T-helper 2 cell treated with Interferon-gamma antibody and Interleukin-4, amounts not matched to agents 100 ng/mL and 5 ng/mL, for 36 hours (primary cell): ENCODE results near the gene DNAI2. TPM values are rescaled to one million over a fixed set of nuclear protein-coding genes. Genes with fewer than 3 reads are reported as not detected.

ENCODE experiments used
- intact Hi-C: fragments of 100-400 bp; cut with micrococcal nuclease; formaldehyde crosslinking; loops from one replicate; pipeline ENCODE4 v1.15.1; 2023
- total RNA-seq: library from RNA; stranded (reverse); gene quantifications from 2 replicates; pipeline ENCODE4 v1.2.3, GENCODE V29; 2022

DNAI2 gene
- total RNA-seq, 1 donor from 2014 or later, result 0.50 TPM

GRCh38 chr17:74274709-74275340 is 791 bp downstream of the DNAI2 start:
- intact Hi-C loops, result no loop called here

GRCh38 chr17:74276051-74276476 is 2.0 kb downstream of the DNAI2 start:
- intact Hi-C loops, result no loop called here

GRCh38 chr17:74276541-74277009 is 2.5 kb downstream of the DNAI2 start:
- intact Hi-C loops, result no loop called here

GRCh38 chr17:74277935-74278334 is 3.9 kb downstream of the DNAI2 start:
- intact Hi-C loops, result no loop called here

GRCh38 chr17:74279617-74280016 is 5.6 kb downstream of the DNAI2 start:
- intact Hi-C loops, result loop anchor here (10.0 kb wide), 1 partner anchor 235 kb away; no protein-coding TSS in a partner anchor

GRCh38 chr17:74280093-74280513 is 6.1 kb downstream of the DNAI2 start:
- intact Hi-C loops, result loop anchor here (10.0 kb wide), 1 partner anchor 235 kb away; no protein-coding TSS in a partner anchor

- intact Hi-C loops, result loop anchor here (2.0 to 10.0 kb wide), 2 partner anchors 71 to 233 kb away; no protein-coding TSS in a partner anchor
Observed at GRCh38 chr17:74281799-74282198, 7.8 kb downstream of the DNAI2 start.

GRCh38 chr17:74282274-74282586 is 8.2 kb downstream of the DNAI2 start:
- intact Hi-C loops, result loop anchor here (2.0 to 10.0 kb wide), 2 partner anchors 71 to 233 kb away; no protein-coding TSS in a partner anchor

- intact Hi-C loops, result loop anchor here (1.0 to 10.0 kb wide), 3 partner anchors 14 to 232 kb away; no protein-coding TSS in a partner anchor
Observed at GRCh38 chr17:74282587-74283370, 8.7 kb downstream of the DNAI2 start.

- intact Hi-C loops, result loop anchor here (1.0 to 10.0 kb wide), 3 partner anchors 13 to 231 kb away; no protein-coding TSS in a partner anchor
Observed at GRCh38 chr17:74283371-74283673, 9.3 kb downstream of the DNAI2 start.

- intact Hi-C loops, result loop anchor here (10.0 kb wide), 1 partner anchor 228 kb away; no protein-coding TSS in a partner anchor
Observed at GRCh38 chr17:74287031-74287602, 13.1 kb downstream of the DNAI2 start.

GRCh38 chr17:74288785-74289184 is 14.8 kb downstream of the DNAI2 start:
- intact Hi-C loops, result loop anchor here (10.0 kb wide), 1 partner anchor 226 kb away; no protein-coding TSS in a partner anchor

- intact Hi-C loops, result loop anchor here (10.0 kb wide), 1 partner anchor 225 kb away; no protein-coding TSS in a partner anchor
Observed at GRCh38 chr17:74289688-74290087, 15.7 kb downstream of the DNAI2 start.

GRCh38 chr17:74290340-74290739 is 16.3 kb downstream of the DNAI2 start:
- intact Hi-C loops, result no loop called here

- intact Hi-C loops, result no loop called here
Observed at GRCh38 chr17:74292495-74292894, 18.5 kb downstream of the DNAI2 start.

- intact Hi-C loops, result loop anchor here (1.0 to 2.0 kb wide), 2 partner anchors 13 to 85 kb away; no protein-coding TSS in a partner anchor
Observed at GRCh38 chr17:74295625-74296547, 21.9 kb downstream of the DNAI2 start.

GRCh38 chr17:74296548-74296936 is 22.5 kb downstream of the DNAI2 start:
- intact Hi-C loops, result loop anchor here (1.0 to 2.0 kb wide), 2 partner anchors 13 to 86 kb away; no protein-coding TSS in a partner anchor

GRCh38 chr17:74297941-74298340 is 23.9 kb downstream of the DNAI2 start:
- intact Hi-C loops, result loop anchor here (2.0 kb wide), 1 partner anchor 87 kb away; no protein-coding TSS in a partner anchor

GRCh38 chr17:74298778-74299177 is 24.7 kb downstream of the DNAI2 start:
- intact Hi-C loops, result no loop called here

GRCh38 chr17:74299226-74300009 is 25.4 kb downstream of the DNAI2 start:
- intact Hi-C loops, result no loop called here
